SK-N-SH (cell line): ENCODE measurements around the gene AGMAT. TPM values are rescaled to one million over a fixed set of nuclear protein-coding genes. Genes with fewer than 3 reads are reported as not detected.

Experiments
- CTCF ChIA-PET: fragments of 300-600, 350-600 bp; formaldehyde crosslinking; extraction: SDS; loops from one replicate; lab custom pipeline; 2021; lab: Yijun Ruan, JAX
- POLR2A ChIA-PET: fragments of 350-600 bp; sonication (Branson Sonifier 250); formaldehyde crosslinking; extraction: SDS; loops from one replicate; lab custom pipeline; 2020; ENCODE audit warnings: antibody characterized with exemption, inconsistent platforms; lab: Yijun Ruan, JAX
- DNase-seq: peaks from one replicate; pipeline ENCODE4 v3.0.0; 2012
- H2AFZ ChIP-seq: fragments of 200-600 bp; sonication (generic); 2 replicates; pipeline ENCODE4 v1.8.1; 2016; ENCODE audit warnings: antibody characterized with exemption, mild to moderate bottlenecking, low read depth
- H3F3A ChIP-seq: fragments of 200-600 bp; sonication (generic); replicated peaks from 2 replicates; pipeline ENCODE3; 2016; ENCODE audit warnings: antibody characterized with exemption, mild to moderate bottlenecking; ENCODE audit not compliant: insufficient read depth
- H3K27ac ChIP-seq, 2 experiments: fragments of 200-500 bp in 1 of 2; fragments of 200-600 bp in 1 of 2; sonication (Bioruptor generic) in 1 of 2; sonication (generic), shearing (Covaris generic) in 1 of 2; 2 replicates each; pipeline versions ENCODE4 v1.5.1 to v1.6.1; 2014 to 2016; ENCODE audit warnings: low read depth in 2 of 2, inconsistent platforms in 1 of 2, low read length in 1 of 2, mild to moderate bottlenecking in 1 of 2, mixed read lengths in 1 of 2
- H3K27me3 ChIP-seq: fragments of 200-600 bp; sonication (generic), shearing (Covaris generic); 2 replicates; pipeline ENCODE4 v1.6.1; 2016; ENCODE audit warnings: mixed run types; ENCODE audit not compliant: insufficient read depth
- H3K36me3 ChIP-seq, 2 experiments: fragments of 200-500 bp in 1 of 2; fragments of 200-600 bp in 1 of 2; sonication (Bioruptor generic) in 1 of 2; sonication (generic) in 1 of 2; replicated peaks in 1 of 2; 2 replicates each; pipeline versions ENCODE3 to v1.5.1; 2014 to 2016; ENCODE audit warnings: low read length in 1 of 2, mild to moderate bottlenecking in 1 of 2; ENCODE audit not compliant: insufficient read depth in 2 of 2, control insufficient read depth in 1 of 2
- H3K4me1 ChIP-seq, 2 experiments: fragments of 200-500 bp in 1 of 2; fragments of 200-600 bp in 1 of 2; sonication (Bioruptor generic) in 1 of 2; sonication (generic), shearing (Covaris generic) in 1 of 2; 2 replicates each; pipeline versions ENCODE4 v1.5.1 to v1.6.1; 2014 to 2016; ENCODE audit warnings: low read depth in 1 of 2, low read length in 1 of 2, mixed run types in 1 of 2; ENCODE audit not compliant: insufficient read depth in 2 of 2, control insufficient read depth in 1 of 2
- H3K4me2 ChIP-seq: fragments of 200-600 bp; sonication (generic), shearing (Covaris generic); 2 replicates; pipeline ENCODE4 v1.6.1; 2017; ENCODE audit warnings: mixed run types
- H3K4me3 ChIP-seq, 2 experiments: fragments of 200-500 bp in 1 of 2; fragments of 200-600 bp in 1 of 2; sonication (Bioruptor generic) in 1 of 2; sonication (generic), shearing (Covaris generic) in 1 of 2; 2 replicates each; pipeline versions ENCODE4 v1.5.1 to v1.8.1; 2014 to 2016; ENCODE audit warnings: low read depth in 2 of 2, inconsistent platforms in 1 of 2, low read length in 1 of 2, mild to moderate bottlenecking in 1 of 2, mixed read lengths in 1 of 2, moderate library complexity in 1 of 2
- H3K79me2 ChIP-seq: fragments of 200-600 bp; sonication (generic); 2 replicates; pipeline ENCODE4 v1.8.1; 2017; ENCODE audit warnings: mild to moderate bottlenecking; ENCODE audit not compliant: insufficient read depth
- H3K9ac ChIP-seq: fragments of 200-600 bp; sonication (generic); 2 replicates; pipeline ENCODE4 v1.6.1; 2017; ENCODE audit warnings: mixed run types
- H3K9me2 ChIP-seq: fragments of 200-600 bp; sonication (generic); 2 replicates; pipeline ENCODE4 v1.6.1; 2017; ENCODE audit warnings: mixed run types
- H3K9me3 ChIP-seq: fragments of 200-600 bp; sonication (generic); 2 replicates; pipeline ENCODE4 v1.6.1; 2017; ENCODE audit warnings: mixed run types, mild to moderate bottlenecking, moderate library complexity
- H4K20me1 ChIP-seq: fragments of 200-600 bp; sonication (generic); 2 replicates; pipeline ENCODE4 v1.6.1; 2017; ENCODE audit warnings: mild to moderate bottlenecking, mixed run types; ENCODE audit not compliant: insufficient read depth
- CHD2 ChIP-seq: fragments of 150-350 bp; IDR thresholded peaks from 2 replicates; pipeline ENCODE4 v1.6.1; 2018; ENCODE audit warnings: low read length; ENCODE audit not compliant: partially characterized antibody
- CTCF ChIP-seq: fragments of 200-600 bp; sonication (generic); IDR thresholded peaks from 2 replicates; pipeline ENCODE4 v1.6.1; 2017; ENCODE audit warnings: antibody characterized with exemption, mild to moderate bottlenecking, moderate library complexity
- ELF1 ChIP-seq: IDR thresholded peaks from 2 replicates; pipeline ENCODE4 v1.4.0; 2012
- EP300 ChIP-seq, 2 experiments: IDR thresholded peaks; 2 replicates each; pipeline versions ENCODE4 v1.4.0 to v1.6.1; 2012; ENCODE audit warnings: borderline replicate concordance in 1 of 2, low read depth in 1 of 2, low read length in 1 of 2
- FOXJ3 ChIP-seq: sonication (generic); formaldehyde crosslinking; IDR thresholded peaks from 2 replicates; pipeline ENCODE4 v1.5.1; 2020; ENCODE audit warnings: mild to moderate bottlenecking, missing genetic modification reagents
- NRF1 ChIP-seq: IDR thresholded peaks from 2 replicates; pipeline ENCODE4 v1.6.1; 2012; ENCODE audit warnings: low read depth, mild to moderate bottlenecking, low read length
- PBX3 ChIP-seq: IDR thresholded peaks from 2 replicates; pipeline ENCODE4; 2012
- POLR2AphosphoS5 ChIP-seq: IDR thresholded peaks from 2 replicates; pipeline ENCODE4 v1.6.1; 2012; ENCODE audit warnings: low read depth, low read length
- RFX5 ChIP-seq: IDR thresholded peaks from 2 replicates; pipeline ENCODE4 v1.6.1; 2012; ENCODE audit warnings: mild to moderate bottlenecking, improper control_type of control experiment, low read length
- SIN3A ChIP-seq: IDR thresholded peaks from 2 replicates; pipeline ENCODE4 v1.6.1; 2012; ENCODE audit warnings: low read depth, mild to moderate bottlenecking, low read length, moderate library complexity, borderline replicate concordance
- SMC3 ChIP-seq: IDR thresholded peaks from 2 replicates; pipeline ENCODE4 v1.6.1; 2012; ENCODE audit warnings: low read depth, low read length, improper control_type of control experiment
- TAF1 ChIP-seq: IDR thresholded peaks from 2 replicates; pipeline ENCODE4 v1.6.1; 2012; ENCODE audit warnings: low read depth, mild to moderate bottlenecking, low read length, moderate library complexity, borderline replicate concordance
- TCF12 ChIP-seq: IDR thresholded peaks from 2 replicates; pipeline ENCODE4 v1.4.0; 2012
- USF1 ChIP-seq: IDR thresholded peaks from 2 replicates; pipeline ENCODE4 v1.4.0; 2012; ENCODE audit warnings: low read depth, borderline replicate concordance
- ZBTB33 ChIP-seq: IDR thresholded peaks from 2 replicates; pipeline ENCODE4 v1.4.0; 2012; ENCODE audit warnings: low read depth, borderline replicate concordance
- WGBS: methylation state at CpG from one replicate; pipeline ENCODE4 v1.1.6; 2017; ENCODE audit warnings: low lambda C conversion rate; 5-methylcytosine and 5-hydroxymethylcytosine counted together
- polyA plus RNA-seq, 3 experiments: library from polyadenylated mRNA; depleted of rRNA; stranded (reverse); fragments of >200 nt; gene quantifications; 2 replicates each; pipeline ENCODE4 v1.2.3, GENCODE V29; 2012

AGMAT gene
- polyA plus RNA-seq, 1 of the 3 experiments (the other 2 are of a cell fraction), result 0.66 TPM

GRCh38 chr1:15570861-15571260 is 14.0 kb downstream of the AGMAT start:
- no peak for DNase-seq
- CTCF ChIA-PET, result interaction anchor here (1.8 kb wide), 1 partner anchor 13 kb away, joined by 7 read pairs; no protein-coding TSS in a partner anchor

GRCh38 chr1:15568387-15569073 is 16.3 kb downstream of the AGMAT start:
- H3K4me3 ChIP-seq, result no peak overlapping the region
- H2AFZ ChIP-seq, result no peak overlapping the region
- H3K9me2 ChIP-seq, result no peaks in the 10 kb centered on the region
- no peaks in the 10 kb centered on the region for H4K20me1 ChIP-seq
- CTCF ChIA-PET, result no interaction called here
- H3K36me3 ChIP-seq, result peaks cover 56% of the 10 kb centered on the region in 2 experiments
- H3K79me2 ChIP-seq, result no peaks in the 10 kb centered on the region
- H3K9me3 ChIP-seq, result no peaks in the 10 kb centered on the region
- no peaks in the 10 kb centered on the region for H3K27me3 ChIP-seq
- no peak overlapping the region for H3K27ac ChIP-seq
- no peak overlapping the region for H3K9ac ChIP-seq
- H3K4me2 ChIP-seq, result no peak overlapping the region
- no peaks in the 10 kb centered on the region; a peak in 2 of 4 replicates for H3K4me1 ChIP-seq
- no peak for DNase-seq
- TF ChIP-seq TAF1, result no peak
- no peak for TF ChIP-seq PBX3
- no peak for TF ChIP-seq RFX5
- TF ChIP-seq SMC3, result no peak
- no peak for TF ChIP-seq TCF12
- TF ChIP-seq ZBTB33, result no peak
- no peak for TF ChIP-seq SIN3A
- no peak for TF ChIP-seq USF1
- TF ChIP-seq CTCF, result no peak
- no peak for TF ChIP-seq ELF1
- TF ChIP-seq CHD2, result no peak
- TF ChIP-seq EP300 (IDR thresholded peaks at IDR 0.05; ENCODE audit: borderline replicate concordance in 1 of 2, low read depth in 1 of 2, low read length in 1 of 2), result no peak
- WGBS, result 93% methylated on average over 14 of the region's 18 CpGs
- H3F3A ChIP-seq, result peaks cover 4% of the 10 kb centered on the region
- POLR2A ChIA-PET, result no interaction called here

More at GRCh38 chr1:15570861-15571260, 14.0 kb downstream of the AGMAT start:
- Histone ChIP-seq H3K4me1 (no peaks in the 10 kb centered on the region; a peak in 2 of 4 replicates), H3K27ac (no peak overlapping the region), H3F3A (peaks cover 4% of the 10 kb centered on the region), H3K27me3 (no peaks in the 10 kb centered on the region), H3K36me3 (peaks cover 42 to 46% of the 10 kb centered on the region in 2 experiments), H3K79me2 (no peaks in the 10 kb centered on the region), H3K4me3 (no peak overlapping the region), H4K20me1 (no peaks in the 10 kb centered on the region), H2AFZ (no peak overlapping the region), H3K9me3 (no peaks in the 10 kb centered on the region), H3K9ac (no peak overlapping the region), H3K4me2 (no peak overlapping the region), H3K9me2 (no peaks in the 10 kb centered on the region)
- no peak for TF ChIP-seq RFX5
- no peak for TF ChIP-seq POLR2AphosphoS5
- TF ChIP-seq FOXJ3, result no peak
- TF ChIP-seq SIN3A, result no peak
- TF ChIP-seq SMC3, result no peak
- TF ChIP-seq NRF1, result no peak
- POLR2A ChIA-PET, result no interaction called here
- 96% methylated on average over 1 of the region's 1 CpG for WGBS
